IPS-15b (cell line): ENCODE results near the gene LRRC39.

Experiments
- H3K27me3 ChIP-seq: one replicate; pipeline ENCODE4 v1.6.1; 2013; ENCODE audit warnings: low read length; ENCODE audit not compliant: control insufficient read depth, insufficient read depth
- H3K36me3 ChIP-seq: one replicate; pipeline ENCODE4 v1.6.1; 2013; ENCODE audit warnings: low read length; ENCODE audit not compliant: control insufficient read depth, insufficient read depth
- H3K4me1 ChIP-seq: one replicate; pipeline ENCODE4 v1.6.1; 2013; ENCODE audit warnings: mild to moderate bottlenecking, low read length; ENCODE audit not compliant: control insufficient read depth, insufficient read depth
- H3K4me3 ChIP-seq: one replicate; pipeline ENCODE4 v1.5.1; 2013; ENCODE audit warnings: low read depth, low read length
- H3K9ac ChIP-seq: one replicate; pipeline ENCODE4 v1.6.1; 2013; ENCODE audit warnings: low read depth, mild to moderate bottlenecking, low read length
- H3K9me3 ChIP-seq: one replicate; pipeline ENCODE4 v1.6.1; 2013; ENCODE audit warnings: mild to moderate bottlenecking, low read length; ENCODE audit not compliant: control insufficient read depth, insufficient read depth

Gene LRRC39

GRCh38 chr1:100188617-100189016 is 10.6 kb upstream of the LRRC39 start:
- Histone ChIP-seq H3K27me3 (no peaks in the 10 kb centered on the region), H3K4me1 (no peaks in the 10 kb centered on the region), H3K36me3 (no peaks in the 10 kb centered on the region), H3K9me3 (no peaks in the 10 kb centered on the region), H3K4me3 (no peak overlapping the region), H3K9ac (no peak overlapping the region)

GRCh38 chr1:100187912-100188311 is 9.9 kb upstream of the LRRC39 start:
- Histone ChIP-seq H3K4me1 (no peaks in the 10 kb centered on the region), H3K36me3 (no peaks in the 10 kb centered on the region), H3K27me3 (no peaks in the 10 kb centered on the region), H3K9me3 (no peaks in the 10 kb centered on the region), H3K4me3 (no peak overlapping the region), H3K9ac (no peak overlapping the region)

GRCh38 chr1:100184536-100184935 is 6.5 kb upstream of the LRRC39 start:
- H3K9ac ChIP-seq, result no peak overlapping the region
- no peak overlapping the region for H3K4me3 ChIP-seq
- no peaks in the 10 kb centered on the region for H3K27me3 ChIP-seq

GRCh38 chr1:100183370-100183769 is 5.3 kb upstream of the LRRC39 start:
- Histone ChIP-seq H3K9ac (no peak overlapping the region), H3K4me1 (no peaks in the 10 kb centered on the region), H3K4me3 (no peak overlapping the region), H3K9me3 (no peaks in the 10 kb centered on the region), H3K36me3 (no peaks in the 10 kb centered on the region), H3K27me3 (no peaks in the 10 kb centered on the region)

More at GRCh38 chr1:100184536-100184935, 6.5 kb upstream of the LRRC39 start:
- no peaks in the 10 kb centered on the region for H3K4me1 ChIP-seq
- H3K36me3 ChIP-seq, result no peaks in the 10 kb centered on the region
- no peaks in the 10 kb centered on the region for H3K9me3 ChIP-seq

- H3K4me3 ChIP-seq, result no peak overlapping the region
- no peaks in the 10 kb centered on the region for H3K4me1 ChIP-seq
- H3K27me3 ChIP-seq, result no peaks in the 10 kb centered on the region
- no peaks in the 10 kb centered on the region for H3K36me3 ChIP-seq
- H3K9ac ChIP-seq, result no peak overlapping the region
- no peaks in the 10 kb centered on the region for H3K9me3 ChIP-seq
Observed at GRCh38 chr1:100177295-100178041, 588 bp downstream of the LRRC39 start.

GRCh38 chr1:100168051-100168450 is 10.0 kb downstream of the LRRC39 start:
- Histone ChIP-seq H3K9me3 (no peaks in the 10 kb centered on the region), H3K4me3 (no peak overlapping the region), H3K4me1 (no peaks in the 10 kb centered on the region), H3K27me3 (no peaks in the 10 kb centered on the region), H3K9ac (no peak overlapping the region), H3K36me3 (no peaks in the 10 kb centered on the region)

GRCh38 chr1:100164702-100165101 is 13.4 kb downstream of the LRRC39 start:
- H3K9me3 ChIP-seq, result no peaks in the 10 kb centered on the region
- H3K4me1 ChIP-seq, result no peaks in the 10 kb centered on the region
- H3K9ac ChIP-seq, result no peak overlapping the region
- no peaks in the 10 kb centered on the region for H3K27me3 ChIP-seq
- no peaks in the 10 kb centered on the region for H3K36me3 ChIP-seq
- no peak overlapping the region for H3K4me3 ChIP-seq

GRCh38 chr1:100164216-100164615 is 13.8 kb downstream of the LRRC39 start:
- Histone ChIP-seq H3K4me1 (no peaks in the 10 kb centered on the region), H3K36me3 (no peaks in the 10 kb centered on the region), H3K27me3 (no peaks in the 10 kb centered on the region), H3K9ac (no peak overlapping the region), H3K9me3 (no peaks in the 10 kb centered on the region), H3K4me3 (no peak overlapping the region)

GRCh38 chr1:100162881-100163280 is 15.2 kb downstream of the LRRC39 start:
- Histone ChIP-seq H3K4me3 (no peak overlapping the region), H3K9ac (no peak overlapping the region), H3K4me1 (no peaks in the 10 kb centered on the region), H3K9me3 (no peaks in the 10 kb centered on the region), H3K27me3 (no peaks in the 10 kb centered on the region), H3K36me3 (no peaks in the 10 kb centered on the region)

- Histone ChIP-seq H3K4me1 (no peaks in the 10 kb centered on the region), H3K27me3 (no peaks in the 10 kb centered on the region), H3K9ac (no peak overlapping the region), H3K9me3 (no peaks in the 10 kb centered on the region), H3K36me3 (no peaks in the 10 kb centered on the region), H3K4me3 (no peak overlapping the region)
Observed at GRCh38 chr1:100152271-100152670, 25.8 kb downstream of the LRRC39 start.

GRCh38 chr1:100151679-100152078 is 26.4 kb downstream of the LRRC39 start:
- Histone ChIP-seq H3K4me3 (no peak overlapping the region), H3K9me3 (no peaks in the 10 kb centered on the region), H3K27me3 (no peaks in the 10 kb centered on the region), H3K9ac (no peak overlapping the region), H3K36me3 (no peaks in the 10 kb centered on the region), H3K4me1 (no peaks in the 10 kb centered on the region)

- Histone ChIP-seq H3K27me3 (no peaks in the 10 kb centered on the region), H3K4me3 (no peak overlapping the region), H3K9ac (no peak overlapping the region), H3K4me1 (no peaks in the 10 kb centered on the region), H3K36me3 (no peaks in the 10 kb centered on the region), H3K9me3 (no peaks in the 10 kb centered on the region)
Observed at GRCh38 chr1:100147875-100148274, 30.2 kb downstream of the LRRC39 start.
